AG09309 (cell line): ENCODE results near the gene DOCK11.

Experiments
- DNase-seq: peaks from one replicate; pipeline ENCODE4 v3.0.0-alpha.2; 2010; ENCODE audit warnings: low read depth
- H3K4me3 ChIP-seq: 2 replicates; pipeline ENCODE4 v1.5.1; 2011; ENCODE audit warnings: mild to moderate bottlenecking, low read depth, low read length, moderate library complexity; ENCODE audit not compliant: control insufficient read depth
- TF ChIP-seq, protein P1 (sequence below): IDR thresholded peaks from 2 replicates; pipeline ENCODE4 v1.5.1; 2011; ENCODE audit warnings: mild to moderate bottlenecking, low read depth, low read length, inconsistent platforms; ENCODE audit not compliant: insufficient read depth, control insufficient read depth; ENCODE audit errors: missing control alignments

The DOCK11 gene

DNA sequence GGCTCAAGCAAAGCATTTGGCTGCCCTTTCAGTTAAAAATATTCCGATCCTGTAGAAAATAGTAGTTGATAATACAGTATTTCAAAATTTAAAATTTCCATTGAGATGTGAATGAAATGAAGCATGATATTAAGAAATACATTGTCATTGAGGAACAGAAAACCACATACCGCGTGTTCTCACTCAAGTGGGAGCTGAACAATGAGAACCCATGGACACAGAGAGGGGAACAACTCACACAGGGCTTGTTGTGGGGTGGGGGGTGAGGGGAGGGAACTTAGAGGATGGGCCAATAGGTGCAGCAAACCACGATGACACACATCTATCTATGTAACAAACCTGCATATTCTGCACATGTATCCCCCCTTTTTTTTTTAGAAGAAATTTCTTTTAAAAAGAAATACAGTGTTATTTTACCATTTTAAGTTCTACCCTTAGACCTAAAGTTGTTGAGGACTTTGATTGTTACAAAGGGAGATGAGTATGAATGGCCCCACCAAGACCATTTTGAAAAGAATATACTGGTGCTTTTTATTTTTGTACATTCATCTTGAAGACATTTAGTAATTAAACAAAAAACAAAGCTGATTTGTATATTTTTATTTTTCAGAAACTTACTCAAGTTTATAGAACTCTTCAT, 179.8 kb downstream of the DOCK11 start:
- no peak for DNase-seq
- H3K4me3 ChIP-seq: no peak overlapping the region
- TF ChIP-seq, protein P1, sequence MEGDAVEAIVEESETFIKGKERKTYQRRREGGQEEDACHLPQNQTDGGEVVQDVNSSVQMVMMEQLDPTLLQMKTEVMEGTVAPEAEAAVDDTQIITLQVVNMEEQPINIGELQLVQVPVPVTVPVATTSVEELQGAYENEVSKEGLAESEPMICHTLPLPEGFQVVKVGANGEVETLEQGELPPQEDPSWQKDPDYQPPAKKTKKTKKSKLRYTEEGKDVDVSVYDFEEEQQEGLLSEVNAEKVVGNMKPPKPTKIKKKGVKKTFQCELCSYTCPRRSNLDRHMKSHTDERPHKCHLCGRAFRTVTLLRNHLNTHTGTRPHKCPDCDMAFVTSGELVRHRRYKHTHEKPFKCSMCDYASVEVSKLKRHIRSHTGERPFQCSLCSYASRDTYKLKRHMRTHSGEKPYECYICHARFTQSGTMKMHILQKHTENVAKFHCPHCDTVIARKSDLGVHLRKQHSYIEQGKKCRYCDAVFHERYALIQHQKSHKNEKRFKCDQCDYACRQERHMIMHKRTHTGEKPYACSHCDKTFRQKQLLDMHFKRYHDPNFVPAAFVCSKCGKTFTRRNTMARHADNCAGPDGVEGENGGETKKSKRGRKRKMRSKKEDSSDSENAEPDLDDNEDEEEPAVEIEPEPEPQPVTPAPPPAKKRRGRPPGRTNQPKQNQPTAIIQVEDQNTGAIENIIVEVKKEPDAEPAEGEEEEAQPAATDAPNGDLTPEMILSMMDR: no peak

DNA sequence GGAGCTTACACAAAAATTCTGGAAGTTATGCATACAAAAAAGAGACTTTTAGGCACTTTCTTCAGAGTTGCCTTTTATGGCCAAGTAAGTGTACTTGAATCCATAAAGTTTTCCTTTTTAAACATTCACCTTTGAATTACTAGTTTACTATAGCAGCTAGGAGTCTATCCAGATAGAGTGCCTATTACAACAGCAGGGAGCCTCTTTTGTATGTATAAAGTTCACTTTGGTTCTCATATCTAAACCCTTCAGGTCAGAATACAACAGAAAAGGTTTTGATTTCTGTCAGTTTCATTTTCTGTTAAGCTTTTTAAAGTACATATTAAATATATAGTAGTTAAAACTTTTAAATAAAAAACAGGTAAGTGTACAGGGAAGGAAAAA, 180.3 kb downstream of the DOCK11 start:
- no peak for DNase-seq
- TF ChIP-seq, protein P1: no peak
- H3K4me3 ChIP-seq: no peak overlapping the region

DNA sequence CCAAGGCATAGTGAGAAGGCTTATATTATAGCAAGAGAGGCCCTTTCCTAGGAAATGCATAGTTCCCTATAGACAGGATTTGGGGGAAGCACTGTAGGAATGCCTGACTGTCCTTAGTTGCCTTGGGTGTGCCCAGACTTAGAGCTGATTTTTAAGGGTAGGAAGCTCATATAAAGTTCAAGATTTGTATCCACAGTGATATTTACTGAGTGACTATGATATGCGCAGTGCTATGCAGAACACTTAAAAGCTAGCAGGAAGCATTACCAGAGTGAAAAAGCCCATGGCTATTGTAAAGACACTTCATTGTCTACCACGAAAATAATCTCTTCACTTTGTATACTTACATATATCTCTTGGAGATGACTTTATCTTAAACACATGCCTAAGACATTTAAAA, 181.7 kb downstream of the DOCK11 start:
- no peak overlapping the region for H3K4me3 ChIP-seq
- no peak for DNase-seq
- TF ChIP-seq, protein P1: no peak

DNA sequence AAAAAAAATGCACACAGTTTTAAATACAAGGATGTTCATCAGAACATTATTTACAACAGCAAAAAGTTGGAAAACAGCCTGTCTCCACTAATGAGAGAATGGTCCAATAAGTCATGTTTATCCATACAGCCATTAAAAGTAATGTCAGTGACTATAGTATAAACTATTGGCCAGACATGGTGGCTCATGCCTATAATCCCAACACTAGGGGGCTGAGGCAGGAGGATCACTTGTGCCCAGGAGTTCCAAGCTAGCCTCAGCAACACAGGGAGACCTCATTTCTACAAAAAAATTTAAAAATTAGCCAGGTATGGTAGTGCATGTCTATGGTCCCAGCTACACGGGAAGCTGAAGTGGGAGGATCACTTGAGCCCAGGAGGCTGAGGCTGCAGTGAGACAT, 183.7 kb downstream of the DOCK11 start:
- TF ChIP-seq, protein P1: no peak
- H3K4me3 ChIP-seq: no peak overlapping the region
- DNase-seq: no peak

DNA sequence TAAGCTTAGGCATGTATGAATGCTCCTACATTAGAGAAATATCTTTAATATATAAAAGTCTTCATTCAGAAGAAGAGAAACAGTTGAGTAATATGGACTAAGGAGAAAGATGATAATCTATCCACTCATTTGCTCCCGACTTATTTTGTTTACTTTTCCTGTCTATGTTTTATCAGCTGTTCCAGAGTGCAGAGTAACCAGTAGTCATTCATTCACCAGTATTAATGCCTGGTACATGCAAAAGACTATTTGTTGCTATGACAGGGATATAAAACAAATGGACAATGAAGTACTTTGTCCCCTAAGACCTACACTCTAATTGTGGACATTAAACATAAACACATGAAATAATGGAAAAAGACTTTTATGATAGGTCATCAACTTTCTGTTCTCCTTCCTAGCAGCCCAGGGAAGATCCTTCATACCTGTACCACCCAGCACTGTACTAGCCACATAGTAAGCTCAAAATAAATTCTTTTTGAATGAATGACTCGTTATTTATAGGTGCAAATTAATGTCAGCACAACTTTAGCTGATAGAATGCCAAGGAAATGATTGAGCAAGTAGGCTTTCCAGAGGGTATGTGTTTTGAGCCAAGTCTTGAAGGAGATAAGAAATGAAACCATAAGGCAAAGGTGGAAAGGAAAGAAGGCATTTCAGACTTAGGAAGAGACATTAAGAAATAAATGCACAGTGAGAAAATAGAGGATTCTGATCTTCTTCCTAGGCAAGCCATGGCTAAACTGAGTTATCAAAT, 186.8 kb downstream of the DOCK11 start:
- DNase-seq: no peak
- TF ChIP-seq, protein P1: no peak
- no peak overlapping the region for H3K4me3 ChIP-seq

DNA sequence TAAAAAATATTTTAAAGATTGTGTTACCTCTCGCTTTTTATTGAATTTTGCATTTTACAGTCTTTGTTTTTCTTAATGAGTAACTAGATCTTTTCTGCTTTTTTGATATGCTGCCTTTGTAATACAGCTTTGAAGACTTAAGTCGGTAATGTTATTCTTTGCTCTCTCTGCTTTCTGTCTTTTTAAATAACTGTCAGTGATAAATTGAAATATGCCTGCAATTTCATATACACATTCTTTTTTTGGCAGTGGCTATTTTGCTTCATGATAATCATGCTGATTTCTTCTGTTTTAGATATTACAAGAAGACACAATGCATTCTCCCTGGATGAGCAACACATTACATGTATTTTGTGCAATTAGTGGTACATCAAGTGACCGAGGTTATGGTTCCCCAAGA, 189.8 kb downstream of the DOCK11 start:
- TF ChIP-seq, protein P1: no peak
- no peak for DNase-seq
- no peak overlapping the region for H3K4me3 ChIP-seq

DNA sequence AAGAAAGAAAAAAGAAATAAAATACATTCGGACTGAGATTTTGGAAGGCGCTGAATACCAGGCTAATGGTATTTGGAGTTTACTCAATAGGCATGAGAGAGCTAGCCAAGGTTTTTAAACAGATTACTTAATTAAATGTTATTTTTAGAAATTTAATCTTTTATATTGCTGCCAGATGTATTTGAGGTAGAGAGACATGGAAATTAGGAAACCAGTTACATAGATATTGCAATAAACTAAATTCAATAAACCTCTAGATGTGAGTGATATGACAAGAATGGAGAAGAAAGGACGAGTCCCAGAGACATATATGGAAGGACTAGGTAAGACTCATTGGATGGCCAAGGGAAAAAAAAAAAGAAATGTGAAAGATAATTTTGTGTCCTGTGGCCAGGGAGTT, 193.3 kb downstream of the DOCK11 start:
- H3K4me3 ChIP-seq: no peak overlapping the region
- TF ChIP-seq, protein P1: no peak
- DNase-seq: no peak
